ENCODE measurements around the gene EIPR1. TPM values are rescaled to one million over a fixed set of nuclear protein-coding genes. Genes with fewer than 3 reads are reported as not detected.

EIPR1 gene
- total and polyA plus RNA-seq, 2 experiments from 2014 or later = 17.4 to 46.3 TPM

DNA sequence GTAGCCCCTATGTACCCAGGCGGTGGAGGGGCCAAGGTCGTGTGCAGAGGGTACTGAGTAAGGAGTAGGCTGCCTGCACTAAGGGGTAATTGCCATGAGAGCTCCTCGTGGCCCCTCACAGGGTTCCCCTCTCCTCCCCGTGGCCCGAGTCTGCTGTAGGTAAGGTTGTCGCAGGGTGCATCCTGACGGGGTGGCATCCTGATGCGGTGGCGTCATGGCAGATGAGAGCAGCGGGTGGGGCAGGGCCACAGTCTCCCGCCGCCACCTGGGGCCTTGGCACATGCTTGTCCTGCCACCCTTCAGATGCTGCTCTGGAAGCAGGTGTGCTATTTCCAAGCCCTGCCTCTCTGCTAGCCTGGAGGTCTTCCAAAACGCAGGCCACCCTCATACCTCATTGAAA is 89.7 kb downstream of the EIPR1 start:
- H3K4me1 Mint-ChIP-seq = peaks cover 25% of the 10 kb centered on the region
- Histone ChIP-seq H3K36me3 (ENCODE audit: insufficient read depth) (no peaks in the 10 kb centered on the region), H3K4me1 (ENCODE audit: insufficient read depth) (no peaks in the 10 kb centered on the region), H3K4me3 (no peak overlapping the region), H3K4me2 (no peak overlapping the region), H2AFZ (no peak overlapping the region), H3K27me3 (ENCODE audit: insufficient read depth) (no peaks in the 10 kb centered on the region), H3K27ac (ENCODE audit: low read depth) (no peak overlapping the region), H3K9me2 (ENCODE audit: insufficient read depth) (no peaks in the 10 kb centered on the region), H3F3A (replicated peaks; ENCODE audit: low read depth) (no peaks in the 10 kb centered on the region), H3K79me2 (replicated peaks; ENCODE audit: insufficient read depth) (peaks cover 13% of the 10 kb centered on the region; the same call in 1 of the 2 replicates), H4K20me1 (replicated peaks; ENCODE audit: insufficient read depth) (no peaks in the 10 kb centered on the region)
- TF ChIP-seq CREB1 (CRISPR knock-in tag; IDR thresholded peaks at IDR 0.05; ENCODE audit: low read depth) (no peak), POLR2AphosphoS5 (IDR thresholded peaks at IDR 0.05; ENCODE audit: low read depth) (no peak), ZNF114 (CRISPR knock-in tag; IDR thresholded peaks at IDR 0.05) (no peak), EZH2phosphoT487 (IDR thresholded peaks at IDR 0.05; ENCODE audit: unreplicated experiment) (no peak), ZNF331 (CRISPR knock-in tag; IDR thresholded peaks at IDR 0.05; ENCODE audit: low read depth) (no peak), NANOG (IDR thresholded peaks at IDR 0.05; ENCODE audit: borderline replicate concordance) (no peak), EZH2 (IDR thresholded peaks at IDR 0.05; ENCODE audit: low read depth, unreplicated experiment) (no peak), STAT1 (IDR thresholded peaks at IDR 0.05; ENCODE audit: unreplicated experiment) (no peak), ETS1 (IDR thresholded peaks at IDR 0.05) (no peak)
- TF ChIP-seq, protein P1, sequence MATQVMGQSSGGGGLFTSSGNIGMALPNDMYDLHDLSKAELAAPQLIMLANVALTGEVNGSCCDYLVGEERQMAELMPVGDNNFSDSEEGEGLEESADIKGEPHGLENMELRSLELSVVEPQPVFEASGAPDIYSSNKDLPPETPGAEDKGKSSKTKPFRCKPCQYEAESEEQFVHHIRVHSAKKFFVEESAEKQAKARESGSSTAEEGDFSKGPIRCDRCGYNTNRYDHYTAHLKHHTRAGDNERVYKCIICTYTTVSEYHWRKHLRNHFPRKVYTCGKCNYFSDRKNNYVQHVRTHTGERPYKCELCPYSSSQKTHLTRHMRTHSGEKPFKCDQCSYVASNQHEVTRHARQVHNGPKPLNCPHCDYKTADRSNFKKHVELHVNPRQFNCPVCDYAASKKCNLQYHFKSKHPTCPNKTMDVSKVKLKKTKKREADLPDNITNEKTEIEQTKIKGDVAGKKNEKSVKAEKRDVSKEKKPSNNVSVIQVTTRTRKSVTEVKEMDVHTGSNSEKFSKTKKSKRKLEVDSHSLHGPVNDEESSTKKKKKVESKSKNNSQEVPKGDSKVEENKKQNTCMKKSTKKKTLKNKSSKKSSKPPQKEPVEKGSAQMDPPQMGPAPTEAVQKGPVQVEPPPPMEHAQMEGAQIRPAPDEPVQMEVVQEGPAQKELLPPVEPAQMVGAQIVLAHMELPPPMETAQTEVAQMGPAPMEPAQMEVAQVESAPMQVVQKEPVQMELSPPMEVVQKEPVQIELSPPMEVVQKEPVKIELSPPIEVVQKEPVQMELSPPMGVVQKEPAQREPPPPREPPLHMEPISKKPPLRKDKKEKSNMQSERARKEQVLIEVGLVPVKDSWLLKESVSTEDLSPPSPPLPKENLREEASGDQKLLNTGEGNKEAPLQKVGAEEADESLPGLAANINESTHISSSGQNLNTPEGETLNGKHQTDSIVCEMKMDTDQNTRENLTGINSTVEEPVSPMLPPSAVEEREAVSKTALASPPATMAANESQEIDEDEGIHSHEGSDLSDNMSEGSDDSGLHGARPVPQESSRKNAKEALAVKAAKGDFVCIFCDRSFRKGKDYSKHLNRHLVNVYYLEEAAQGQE (IDR thresholded peaks at IDR 0.05; ENCODE audit: unreplicated experiment) = no peak
- TF ChIP-seq, protein P2, sequence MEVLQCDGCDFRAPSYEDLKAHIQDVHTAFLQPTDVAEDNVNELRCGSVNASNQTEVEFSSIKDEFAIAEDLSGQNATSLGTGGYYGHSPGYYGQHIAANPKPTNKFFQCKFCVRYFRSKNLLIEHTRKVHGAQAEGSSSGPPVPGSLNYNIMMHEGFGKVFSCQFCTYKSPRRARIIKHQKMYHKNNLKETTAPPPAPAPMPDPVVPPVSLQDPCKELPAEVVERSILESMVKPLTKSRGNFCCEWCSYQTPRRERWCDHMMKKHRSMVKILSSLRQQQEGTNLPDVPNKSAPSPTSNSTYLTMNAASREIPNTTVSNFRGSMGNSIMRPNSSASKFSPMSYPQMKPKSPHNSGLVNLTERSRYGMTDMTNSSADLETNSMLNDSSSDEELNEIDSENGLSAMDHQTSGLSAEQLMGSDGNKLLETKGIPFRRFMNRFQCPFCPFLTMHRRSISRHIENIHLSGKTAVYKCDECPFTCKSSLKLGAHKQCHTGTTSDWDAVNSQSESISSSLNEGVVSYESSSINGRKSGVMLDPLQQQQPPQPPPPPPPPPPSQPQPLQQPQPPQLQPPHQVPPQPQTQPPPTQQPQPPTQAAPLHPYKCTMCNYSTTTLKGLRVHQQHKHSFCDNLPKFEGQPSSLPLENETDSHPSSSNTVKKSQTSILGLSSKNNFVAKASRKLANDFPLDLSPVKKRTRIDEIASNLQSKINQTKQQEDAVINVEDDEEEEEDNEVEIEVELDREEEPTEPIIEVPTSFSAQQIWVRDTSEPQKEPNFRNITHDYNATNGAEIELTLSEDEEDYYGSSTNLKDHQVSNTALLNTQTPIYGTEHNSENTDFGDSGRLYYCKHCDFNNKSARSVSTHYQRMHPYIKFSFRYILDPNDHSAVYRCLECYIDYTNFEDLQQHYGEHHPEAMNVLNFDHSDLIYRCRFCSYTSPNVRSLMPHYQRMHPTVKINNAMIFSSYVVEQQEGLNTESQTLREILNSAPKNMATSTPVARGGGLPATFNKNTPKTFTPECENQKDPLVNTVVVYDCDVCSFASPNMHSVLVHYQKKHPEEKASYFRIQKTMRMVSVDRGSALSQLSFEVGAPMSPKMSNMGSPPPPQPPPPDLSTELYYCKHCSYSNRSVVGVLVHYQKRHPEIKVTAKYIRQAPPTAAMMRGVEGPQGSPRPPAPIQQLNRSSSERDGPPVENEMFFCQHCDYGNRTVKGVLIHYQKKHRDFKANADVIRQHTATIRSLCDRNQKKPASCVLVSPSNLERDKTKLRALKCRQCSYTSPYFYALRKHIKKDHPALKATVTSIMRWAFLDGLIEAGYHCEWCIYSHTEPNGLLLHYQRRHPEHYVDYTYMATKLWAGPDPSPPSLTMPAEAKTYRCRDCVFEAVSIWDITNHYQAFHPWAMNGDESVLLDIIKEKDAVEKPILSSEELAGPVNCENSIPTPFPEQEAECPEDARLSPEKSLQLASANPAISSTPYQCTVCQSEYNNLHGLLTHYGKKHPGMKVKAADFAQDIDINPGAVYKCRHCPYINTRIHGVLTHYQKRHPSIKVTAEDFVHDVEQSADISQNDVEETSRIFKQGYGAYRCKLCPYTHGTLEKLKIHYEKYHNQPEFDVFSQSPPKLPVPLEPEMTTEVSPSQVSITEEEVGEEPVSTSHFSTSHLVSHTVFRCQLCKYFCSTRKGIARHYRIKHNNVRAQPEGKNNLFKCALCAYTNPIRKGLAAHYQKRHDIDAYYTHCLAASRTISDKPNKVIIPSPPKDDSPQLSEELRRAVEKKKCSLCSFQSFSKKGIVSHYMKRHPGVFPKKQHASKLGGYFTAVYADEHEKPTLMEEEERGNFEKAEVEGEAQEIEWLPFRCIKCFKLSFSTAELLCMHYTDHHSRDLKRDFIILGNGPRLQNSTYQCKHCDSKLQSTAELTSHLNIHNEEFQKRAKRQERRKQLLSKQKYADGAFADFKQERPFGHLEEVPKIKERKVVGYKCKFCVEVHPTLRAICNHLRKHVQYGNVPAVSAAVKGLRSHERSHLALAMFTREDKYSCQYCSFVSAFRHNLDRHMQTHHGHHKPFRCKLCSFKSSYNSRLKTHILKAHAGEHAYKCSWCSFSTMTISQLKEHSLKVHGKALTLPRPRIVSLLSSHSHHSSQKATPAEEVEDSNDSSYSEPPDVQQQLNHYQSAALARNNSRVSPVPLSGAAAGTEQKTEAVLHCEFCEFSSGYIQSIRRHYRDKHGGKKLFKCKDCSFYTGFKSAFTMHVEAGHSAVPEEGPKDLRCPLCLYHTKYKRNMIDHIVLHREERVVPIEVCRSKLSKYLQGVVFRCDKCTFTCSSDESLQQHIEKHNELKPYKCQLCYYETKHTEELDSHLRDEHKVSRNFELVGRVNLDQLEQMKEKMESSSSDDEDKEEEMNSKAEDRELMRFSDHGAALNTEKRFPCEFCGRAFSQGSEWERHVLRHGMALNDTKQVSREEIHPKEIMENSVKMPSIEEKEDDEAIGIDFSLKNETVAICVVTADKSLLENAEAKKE (CRISPR knock-in tag; IDR thresholded peaks at IDR 0.05) = no peak
- peaks cover 6% of the 10 kb centered on the region; the same call in 2 of the 3 replicates for H3K9me3 Mint-ChIP-seq
- peaks cover 8% of the 10 kb centered on the region for H3K36me3 Mint-ChIP-seq (ENCODE audit: low read depth)
- no peak overlapping the region for H3K27ac Mint-ChIP-seq
- DNase-seq (ENCODE audit: low spot score) (no peak), ATAC-seq (no peak)
- H3K27me3 Mint-ChIP-seq (ENCODE audit: insufficient read depth, low read depth, poor library complexity) = peaks cover 12% of the 10 kb centered on the region
- no peak overlapping the region for H3K4me3 Mint-ChIP-seq
